Renal cortex interstitium (tissue), 11 donors: Measurements from ENCODE around the gene KLHL2. TPM values are rescaled to one million over a fixed set of nuclear protein-coding genes. Genes with fewer than 3 reads are reported as not detected.
"Not testable (repeated sequence)": the region's sequence is repeated elsewhere in the genome, so short reads cannot be mapped to it uniquely, and the experiment has no call there.

Experiments used
- DNase-seq, 11 donors: peaks; one replicate each; pipeline ENCODE4 v3.0.0-alpha.2; 2013; ENCODE audit warnings: low read depth in 9 of 11, low spot score in 4 of 11; ENCODE audit errors: extremely low read depth in 1 of 11
- polyA plus RNA-seq, 3 donors: library from polyadenylated mRNA; unstranded; fragments of 120-200 nt; gene quantifications; one replicate each; pipeline ENCODE4 v1.2.1, GENCODE V29; 2013; ENCODE audit not compliant: insufficient read length in 3 of 3

KLHL2 gene
- polyA plus RNA-seq, 3 donors = 17.9 to 22.8 (median 22.3) TPM

DNA sequence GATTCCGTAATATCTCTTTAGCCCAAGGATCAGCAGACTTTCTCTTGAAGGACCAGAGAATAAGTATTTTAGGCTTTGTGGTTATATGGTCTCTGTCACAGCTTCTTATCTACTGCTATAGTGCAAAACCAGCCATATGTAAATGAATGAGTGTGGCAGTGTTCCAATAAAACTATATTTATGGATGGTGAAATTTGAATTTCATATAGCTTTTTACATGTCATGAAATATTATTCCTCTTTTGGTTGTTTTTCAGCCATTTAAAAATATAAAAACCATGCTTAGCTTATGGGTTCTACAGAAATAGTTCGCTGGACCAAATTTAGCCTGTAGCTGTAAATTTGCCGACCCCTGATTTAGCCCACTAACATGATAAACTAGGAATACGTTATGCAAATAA is 102.1 kb downstream of the KLHL2 start:
- no peak for DNase-seq

DNA sequence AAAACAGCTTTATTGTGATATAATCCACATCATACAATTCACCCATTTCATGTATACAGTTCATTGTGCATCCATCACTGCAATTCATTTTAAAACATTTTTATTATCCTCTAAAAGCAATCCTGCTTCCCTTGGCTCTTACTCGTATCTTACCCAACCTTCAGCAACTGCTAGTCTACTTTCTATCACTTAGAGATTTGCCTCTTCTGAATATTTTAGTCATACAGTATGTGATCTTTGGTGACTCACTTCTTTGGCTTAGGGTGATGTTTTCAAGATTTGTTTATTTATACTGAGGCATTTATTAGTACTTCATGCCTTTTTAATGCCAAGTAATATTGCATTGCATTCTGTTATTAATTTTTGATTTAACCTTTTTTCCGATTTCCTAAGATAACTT is 105.1 kb downstream of the KLHL2 start:
- DNase-seq = no peak

DNA sequence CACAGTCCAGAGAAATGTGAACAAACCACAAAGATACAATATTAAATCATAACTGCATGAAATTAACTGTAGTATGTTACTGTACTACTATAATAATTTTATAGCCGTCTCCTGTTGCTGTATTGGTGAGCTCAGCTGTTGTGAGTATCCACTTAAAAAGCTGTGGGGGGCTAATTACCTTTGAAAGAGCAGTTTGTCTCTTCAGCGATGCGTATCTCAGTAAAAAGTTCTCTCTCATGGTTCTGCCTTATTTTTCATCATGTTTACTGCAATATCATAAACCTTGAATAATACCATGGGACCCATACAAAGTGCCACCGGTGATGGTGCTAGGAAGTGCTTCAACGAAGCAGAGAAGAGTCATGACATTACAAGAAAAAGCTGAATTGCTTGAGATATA is 111.7 kb downstream of the KLHL2 start:
- DNase-seq = no peak

DNA sequence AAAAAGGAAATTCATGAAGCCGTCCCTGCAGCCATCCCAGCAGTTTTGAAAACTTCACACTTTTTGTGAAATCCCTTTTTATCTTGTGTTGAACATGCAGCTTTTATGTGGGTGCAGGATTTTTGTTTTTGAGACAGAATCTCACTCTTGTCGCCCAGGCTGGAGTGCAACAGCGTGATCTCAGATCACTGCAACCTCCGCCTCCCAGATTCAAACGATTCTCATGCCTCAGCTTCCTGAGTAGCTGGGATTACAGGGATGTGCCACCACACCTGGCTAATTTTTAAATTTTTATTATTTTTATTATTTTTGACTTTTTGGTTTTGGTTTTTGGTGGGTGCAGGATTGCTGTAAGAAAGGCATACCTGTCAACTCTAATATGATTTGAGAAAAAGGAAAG is 112.1 kb downstream of the KLHL2 start:
- no peak for DNase-seq

DNA sequence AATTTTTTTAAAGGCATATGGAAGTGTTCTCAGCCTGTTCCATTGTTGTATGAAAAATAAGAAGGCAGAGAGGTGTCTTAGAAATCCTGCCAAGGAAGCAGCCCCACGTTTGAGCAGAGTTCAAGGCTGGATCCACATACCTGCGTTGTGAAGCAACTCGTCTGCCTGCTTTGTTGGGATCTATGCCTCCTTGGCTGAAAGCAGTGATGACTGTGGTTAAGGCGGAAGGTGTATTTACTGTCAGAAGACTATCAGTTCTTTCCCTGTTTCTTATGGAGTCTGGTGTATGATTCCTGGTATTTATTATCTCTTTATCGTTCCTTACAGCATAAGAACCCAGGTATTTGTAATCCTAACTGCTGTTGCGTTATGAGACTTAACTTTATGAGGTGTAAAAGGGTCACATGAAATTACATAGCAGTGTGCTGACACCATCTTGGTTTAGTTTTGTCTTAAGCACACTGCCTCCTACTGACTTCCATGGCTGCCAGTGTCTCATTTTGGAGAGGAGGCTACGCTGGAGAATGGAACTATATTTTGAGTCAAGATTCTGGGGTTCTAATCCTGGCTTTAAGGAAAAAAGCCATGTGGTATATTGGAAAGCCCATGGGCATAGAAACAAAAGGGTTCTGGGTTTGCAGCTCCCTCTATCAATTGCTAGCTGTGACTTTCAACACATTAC is 117.0 kb downstream of the KLHL2 start:
- no peak for DNase-seq

DNA sequence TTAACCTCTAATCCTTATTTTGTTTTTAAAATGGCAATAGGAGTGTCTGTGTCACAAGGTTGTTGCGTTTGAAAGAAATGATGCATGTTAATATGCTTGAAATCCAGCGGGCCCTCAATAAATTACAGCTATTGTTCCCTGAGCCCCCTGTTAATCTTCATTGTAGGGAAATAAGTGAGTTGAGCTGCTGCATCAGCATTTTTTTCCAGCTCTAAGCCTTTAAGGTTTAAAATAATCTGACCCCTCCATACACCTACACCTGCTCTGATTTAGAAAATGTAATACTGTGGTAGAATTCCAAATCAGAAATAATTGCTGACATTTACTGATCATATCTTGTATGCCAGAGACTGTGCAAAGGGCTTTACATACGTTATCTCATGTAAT is 117.5 kb downstream of the KLHL2 start:
- DNase-seq = no peak

DNA sequence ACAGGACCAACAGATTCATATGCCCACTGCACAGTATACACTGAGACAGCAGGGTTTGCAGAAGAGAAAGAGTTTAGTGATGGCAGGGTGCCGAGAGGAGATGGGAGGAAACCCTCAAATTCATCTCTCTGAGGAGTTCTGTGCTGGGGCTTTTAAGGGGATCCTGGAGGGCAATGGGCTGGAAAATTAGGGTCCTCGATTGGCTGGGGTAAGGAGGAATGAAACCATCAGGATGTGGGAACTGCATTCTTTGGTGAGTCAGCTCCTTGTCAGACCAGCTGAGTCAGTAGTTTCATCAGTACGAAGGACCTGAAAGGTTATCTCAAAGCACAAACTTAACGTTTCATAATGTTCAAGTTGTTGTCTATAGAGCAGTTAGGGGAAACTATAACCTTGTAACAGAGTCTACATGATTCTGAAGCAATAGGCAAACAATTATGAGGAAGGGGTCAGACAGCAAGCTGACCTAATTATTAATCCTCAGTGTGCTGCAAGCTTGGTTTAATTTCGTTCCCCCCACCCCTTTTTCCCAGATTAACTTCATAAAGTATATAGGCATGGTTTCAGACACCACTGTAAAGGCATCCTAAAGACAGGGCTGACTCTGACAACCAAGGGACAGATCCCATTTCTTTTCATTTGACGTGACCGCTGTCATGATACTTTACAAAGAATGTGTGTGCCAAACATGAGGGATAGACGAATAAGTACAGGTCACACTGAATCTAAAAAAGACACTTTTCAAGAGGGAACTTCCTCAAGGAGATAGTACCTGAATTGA is 118.6 kb downstream of the KLHL2 start:
- no peak for DNase-seq

DNA sequence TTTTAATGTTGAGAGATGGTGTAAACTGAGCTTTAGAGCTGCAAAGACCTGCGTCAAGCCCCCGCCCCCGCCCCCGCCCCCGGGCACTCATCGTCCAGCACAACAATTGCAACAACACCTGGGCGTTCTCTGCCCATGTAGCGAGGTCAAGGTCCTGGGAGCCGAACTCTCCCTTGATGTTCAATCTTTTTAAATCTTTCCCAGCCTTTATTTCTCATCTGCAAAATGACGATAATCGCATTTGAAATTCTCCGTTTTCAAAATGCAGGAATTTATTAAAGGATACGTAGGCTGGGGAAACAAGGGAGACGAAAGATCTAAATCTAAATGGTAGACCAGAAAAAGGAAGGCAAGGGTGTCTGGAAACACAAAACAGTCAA is 119.5 kb downstream of the KLHL2 start:
- peak in 5 of 11 donors; percentile 8 to 74 (median 46) for DNase-seq

DNA sequence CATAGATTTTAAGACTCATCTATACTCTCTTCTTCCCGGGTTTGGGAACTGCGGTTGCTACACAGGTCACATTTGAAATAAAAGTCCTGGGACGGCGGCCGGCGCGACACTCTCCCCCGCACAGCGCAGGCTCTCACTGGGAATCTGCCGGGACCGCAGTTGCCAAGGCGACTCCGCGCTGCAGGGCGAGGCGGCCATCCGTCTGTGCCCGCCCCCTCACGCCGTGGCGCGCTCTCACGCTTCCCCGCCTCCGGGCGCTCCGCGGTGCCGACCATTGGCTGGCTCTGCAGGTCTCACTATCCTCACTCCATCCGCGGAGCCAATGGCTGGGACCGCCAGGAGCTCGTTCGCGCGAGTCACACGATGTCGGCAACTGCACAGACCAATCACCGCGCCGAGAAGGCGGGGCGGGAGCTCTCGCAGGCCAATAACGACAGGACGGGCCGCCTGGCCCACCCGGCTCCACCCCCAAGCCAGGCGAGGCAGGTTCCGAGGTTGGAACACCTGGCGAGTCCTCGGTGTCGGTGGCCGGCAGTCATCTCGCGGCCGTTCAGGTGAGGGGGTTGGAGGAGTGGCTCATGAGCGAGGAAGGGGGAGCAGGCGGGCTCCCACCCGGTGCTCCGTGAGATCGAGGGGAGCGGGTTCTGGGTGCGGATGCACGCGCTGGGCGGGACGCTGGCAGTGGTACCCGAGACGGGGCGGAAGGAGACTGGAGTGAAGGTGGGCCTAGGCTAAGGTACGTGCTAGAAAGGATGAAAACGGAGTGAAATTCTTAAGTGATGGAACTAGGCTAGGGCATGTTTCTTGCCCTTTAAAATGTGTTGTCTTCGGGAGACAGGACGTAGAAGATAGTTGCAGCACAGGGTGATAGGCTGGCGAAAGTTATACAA is 120.1 kb downstream of the KLHL2 start, which contains the start of gene MSMO1:
Gene MSMO1 (plus strand): TSS at position 459 of the 890 bp plus-strand sequence. CDS start 5,702 bp downstream, outside the sequence.
- DNase-seq = peak; percentile 95 to 99 (median 98)

DNA sequence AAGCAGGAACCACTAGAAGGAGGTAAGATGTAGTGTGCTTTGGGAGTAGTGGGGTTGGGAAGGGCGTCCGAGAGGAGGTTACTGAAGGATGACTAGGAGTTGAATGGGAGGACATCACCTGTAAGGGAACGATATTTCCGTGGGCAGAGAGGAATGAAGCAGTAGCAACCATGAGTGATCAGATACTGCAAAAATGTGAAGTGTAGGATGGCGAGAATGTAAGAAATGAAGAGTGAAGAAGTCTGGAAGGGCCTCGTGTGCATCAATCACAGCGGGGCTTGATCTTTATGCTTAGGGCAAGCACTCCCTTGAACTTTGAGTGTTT is 120.7 kb downstream of the KLHL2 start:
- DNase-seq = no peak

DNA sequence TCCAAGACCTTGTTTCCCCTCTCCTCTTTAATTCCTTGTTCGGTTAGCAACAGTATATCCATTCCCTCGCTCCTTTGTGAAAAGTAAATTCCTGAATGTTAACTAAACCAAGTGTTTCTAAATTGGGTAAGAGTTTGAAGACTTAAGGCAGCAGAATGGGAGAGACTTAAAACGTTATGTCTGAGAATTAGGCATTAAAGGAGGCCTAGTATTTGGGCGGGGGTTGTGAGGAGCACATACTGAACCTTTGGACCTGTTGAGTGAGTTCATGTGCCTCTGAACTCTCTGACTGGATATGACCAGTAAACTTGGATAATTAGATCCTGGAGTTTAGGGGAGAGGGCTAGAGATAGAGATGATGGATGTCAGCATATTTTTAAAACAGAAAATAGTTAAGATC is 121.3 kb downstream of the KLHL2 start:
- no peak for DNase-seq

DNA sequence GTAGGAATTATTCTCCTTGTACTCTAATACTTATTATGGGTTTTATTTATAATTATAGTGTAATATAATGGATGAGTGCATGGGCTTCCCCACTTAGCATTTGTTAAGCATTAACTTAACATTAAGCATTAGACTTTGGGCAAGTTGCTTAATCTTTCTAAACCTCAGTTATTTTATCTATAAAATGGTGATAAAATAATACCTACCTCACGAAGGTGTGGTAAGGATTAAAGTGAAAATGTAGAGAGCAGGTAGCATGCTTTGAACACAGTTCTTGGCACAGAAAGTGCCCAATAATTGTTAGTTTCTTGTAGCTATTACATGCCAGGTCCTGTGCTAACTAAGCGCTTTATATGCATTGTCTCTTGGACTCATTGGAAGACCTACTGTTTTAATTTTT is 122.7 kb downstream of the KLHL2 start:
- DNase-seq = no peak

DNA sequence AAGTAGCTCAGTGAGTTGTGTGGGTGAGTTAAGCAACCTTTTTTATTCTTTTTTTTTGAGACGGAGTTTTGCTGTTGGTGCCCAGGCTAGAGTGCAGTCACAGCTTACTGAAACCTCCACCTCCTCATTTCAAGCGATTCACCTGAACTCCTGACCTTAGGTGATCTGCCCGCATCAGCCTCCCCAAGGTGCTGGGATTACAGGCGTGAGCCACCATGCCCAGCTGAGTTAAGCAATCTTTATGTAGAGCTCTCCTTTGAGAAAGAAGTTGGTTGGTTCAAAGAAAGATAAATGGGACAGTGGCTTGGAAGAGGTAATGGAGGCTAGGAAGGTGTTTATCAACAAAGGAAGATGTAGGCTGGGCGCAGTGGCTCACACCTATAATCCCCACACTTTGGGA is 123.3 kb downstream of the KLHL2 start:
- DNase-seq = no peak

DNA sequence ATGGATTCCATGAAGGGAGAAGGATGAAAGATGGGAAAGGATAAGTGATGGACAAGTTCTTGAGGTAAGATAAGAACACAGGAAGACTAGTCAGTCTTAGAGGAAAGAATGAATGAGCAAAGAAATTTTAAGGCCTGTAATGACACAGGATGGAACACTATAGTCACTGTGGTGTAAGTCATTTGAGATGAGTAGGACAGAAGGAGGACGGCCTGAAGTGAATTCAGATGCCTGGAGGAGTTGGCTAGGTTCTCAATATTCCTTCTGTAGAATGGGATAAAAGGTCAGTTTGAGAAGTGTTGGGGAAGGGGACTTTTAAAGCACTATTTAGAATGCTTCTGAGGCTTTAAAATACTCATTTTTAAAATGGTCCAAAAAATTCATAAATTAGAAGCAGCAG is 124.0 kb downstream of the KLHL2 start:
- no peak for DNase-seq

DNA sequence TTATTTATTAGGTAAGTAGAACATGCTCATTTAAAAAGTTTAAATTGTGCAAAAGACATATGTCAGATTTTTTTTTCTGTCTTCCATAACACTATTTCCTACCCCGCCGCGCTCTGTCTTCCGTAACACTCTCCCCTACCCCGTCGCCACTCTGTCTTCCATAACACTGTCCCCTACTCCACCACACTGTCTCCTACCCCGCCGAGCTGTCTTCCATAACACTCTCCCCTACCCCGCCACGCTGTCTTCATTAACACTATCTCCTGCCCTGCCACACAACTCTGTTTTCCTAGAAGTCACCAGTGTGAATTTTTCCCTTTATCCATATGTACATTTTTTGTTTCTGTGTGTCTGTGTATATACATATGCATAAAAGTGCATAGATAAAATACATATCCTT is 124.5 kb downstream of the KLHL2 start:
- no peak for DNase-seq

DNA sequence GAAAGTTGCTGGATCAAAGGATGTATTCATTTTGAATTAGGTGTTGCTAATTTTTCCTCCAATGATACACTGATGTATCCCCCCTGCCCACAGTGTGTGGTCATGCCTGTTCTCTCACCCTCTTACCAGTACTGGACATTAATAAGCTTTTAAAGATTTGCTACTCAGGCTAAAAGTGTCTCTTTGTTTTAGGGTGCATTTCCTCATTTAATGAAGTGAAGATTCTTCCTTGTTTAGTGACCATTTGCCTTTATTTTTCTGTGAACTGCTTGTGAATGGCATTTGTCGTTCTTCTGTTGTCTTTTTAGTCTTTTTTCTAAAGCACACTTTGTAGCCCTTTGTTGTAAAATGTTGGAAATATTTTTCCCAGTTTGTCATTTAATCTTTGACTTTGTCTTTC is 125.1 kb downstream of the KLHL2 start:
- DNase-seq = no peak

DNA sequence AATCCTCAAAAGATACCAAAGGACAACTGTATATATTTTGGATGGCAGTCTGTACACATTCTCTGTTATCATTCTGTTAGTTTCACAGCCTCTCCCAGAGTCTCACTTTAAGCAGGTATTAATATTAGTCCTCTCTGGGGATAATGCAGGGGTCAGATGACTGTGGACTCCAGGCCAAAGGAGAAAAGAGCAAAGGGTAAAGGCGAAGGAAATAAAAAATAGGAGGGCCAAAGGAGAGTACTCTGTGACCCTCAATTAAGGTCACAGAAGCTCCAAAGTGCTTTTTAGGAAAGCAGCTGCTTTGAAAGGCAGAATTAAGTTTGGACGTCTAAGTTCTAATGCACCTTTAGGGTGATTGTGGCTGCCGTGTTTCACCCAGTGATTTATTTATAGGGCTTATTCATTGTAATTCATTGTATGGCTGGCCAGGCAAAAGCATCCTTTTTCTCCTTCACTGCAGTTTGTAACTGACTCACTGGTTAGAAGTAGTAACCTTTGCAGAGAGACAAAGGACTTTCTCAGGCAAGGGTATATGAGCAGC is 127.9 kb downstream of the KLHL2 start:
- DNase-seq = no peak

DNA sequence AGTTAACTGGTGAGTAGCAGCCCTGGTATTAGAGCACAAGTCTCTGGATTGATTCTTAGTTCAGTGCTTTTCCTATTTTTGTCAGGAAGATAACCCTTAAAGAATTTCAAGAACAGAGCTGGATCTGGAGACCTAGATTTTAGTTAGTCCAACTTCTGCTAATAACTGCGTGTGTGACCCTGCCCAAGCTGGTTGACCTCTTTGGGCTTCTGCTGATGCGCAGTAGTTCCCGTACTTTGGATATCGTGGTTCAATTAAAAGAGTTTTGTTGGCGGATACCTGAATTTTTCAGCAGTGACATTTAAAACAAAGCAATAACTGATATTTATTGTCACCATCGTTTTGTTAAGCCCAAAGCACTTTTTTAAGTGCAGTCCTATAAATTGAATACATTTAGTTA is 129.4 kb downstream of the KLHL2 start:
- no peak for DNase-seq

DNA sequence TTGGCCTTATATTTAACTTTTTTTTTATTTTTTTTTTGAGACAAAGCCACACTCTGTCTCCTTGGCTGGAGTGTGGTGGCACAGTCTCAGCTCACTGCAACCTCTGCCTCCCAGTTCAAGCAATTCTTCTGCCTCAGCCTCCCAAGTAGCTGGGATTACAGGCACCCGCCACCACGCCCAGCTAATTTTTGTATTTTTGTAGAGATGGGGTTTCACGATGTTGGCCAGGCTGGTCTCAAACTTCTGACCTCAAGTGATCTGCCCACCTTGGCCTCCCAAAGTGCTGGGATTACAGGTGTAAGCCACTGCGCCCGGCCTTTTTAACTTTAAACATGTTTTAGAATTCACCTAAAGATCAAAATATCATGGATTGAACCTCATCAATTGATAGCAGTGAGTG is 135.0 kb downstream of the KLHL2 start:
- not testable (repeated sequence) for DNase-seq
